HG03103 (cell line): Measurements from ENCODE around the gene HTT.
"Not testable (repeated sequence)": the region's sequence is repeated elsewhere in the genome, so short reads cannot be mapped to it uniquely, and the experiment has no call there.

Experiments used
- ATAC-seq: cut with Tn5 transposase; IDR thresholded peaks from one replicate; pipeline ENCODE4 v1.9.1; 2021; ENCODE audit warnings: low read depth; ENCODE audit not compliant: unreplicated experiment

Gene HTT

GRCh38 chr4:3158841-3159240 is 84.4 kb downstream of the HTT start:
- ATAC-seq: no peak

- ATAC-seq: no peak
These were observed 86.0 kb downstream of the HTT start for GRCh38 chr4:3160438-3160837.

- not testable (repeated sequence) for ATAC-seq
These were observed 86.6 kb downstream of the HTT start for GRCh38 chr4:3161044-3161443.

GRCh38 chr4:3166434-3166833 is 92.0 kb downstream of the HTT start:
- ATAC-seq: not testable (repeated sequence)

GRCh38 chr4:3168029-3168428 is 93.5 kb downstream of the HTT start:
- ATAC-seq: no peak

- ATAC-seq: no peak
These were observed 100.2 kb downstream of the HTT start for GRCh38 chr4:3174371-3175338.

GRCh38 chr4:3176367-3177229 is 102.1 kb downstream of the HTT start:
- ATAC-seq: no peak

GRCh38 chr4:3177426-3177825 is 102.9 kb downstream of the HTT start:
- ATAC-seq: no peak

GRCh38 chr4:3177905-3178304 is 103.4 kb downstream of the HTT start:
- ATAC-seq: no peak

GRCh38 chr4:3178351-3178750 is 103.9 kb downstream of the HTT start:
- ATAC-seq: no peak

GRCh38 chr4:3179126-3179706 is 104.7 kb downstream of the HTT start:
- no peak for ATAC-seq

GRCh38 chr4:3183008-3183407 is 108.5 kb downstream of the HTT start:
- no peak for ATAC-seq

- ATAC-seq: no peak
These were observed 110.2 kb downstream of the HTT start for GRCh38 chr4:3184725-3185124.

- ATAC-seq: no peak
These were observed 112.1 kb downstream of the HTT start for GRCh38 chr4:3186609-3187008.

GRCh38 chr4:3188118-3188517 is 113.6 kb downstream of the HTT start:
- ATAC-seq: no peak

GRCh38 chr4:3189459-3189858 is 115.0 kb downstream of the HTT start:
- no peak for ATAC-seq

GRCh38 chr4:3190549-3190948 is 116.1 kb downstream of the HTT start:
- ATAC-seq: no peak

- ATAC-seq: no peak
These were observed 117.7 kb downstream of the HTT start for GRCh38 chr4:3192188-3192587.

GRCh38 chr4:3192827-3193226 is 118.3 kb downstream of the HTT start:
- no peak for ATAC-seq

- ATAC-seq: no peak
These were observed 119.2 kb downstream of the HTT start for GRCh38 chr4:3193531-3194203.
